Gastroesophageal sphincter (tissue), 3 donors: ENCODE results near the gene IZUMO2.

Experiments used
- EP300 ChIP-seq: sonication (generic); formaldehyde crosslinking; IDR thresholded peaks from one replicate; pipeline ENCODE4 v1.6.1; 2017; ENCODE audit warnings: antibody characterized with exemption, mild to moderate bottlenecking
- TF ChIP-seq, protein P1 (sequence below), 4 experiments: fragments of 200-600 bp in 2 of 4; fragments of 450-650 bp in 2 of 4; sonication (generic) in 1 of 4; IDR thresholded peaks; one replicate each; pipeline ENCODE4 v1.5.1; 2017 to 2019; ENCODE audit warnings: antibody characterized with exemption in 4 of 4, mild to moderate bottlenecking in 2 of 4, moderate library complexity in 2 of 4

DNA sequence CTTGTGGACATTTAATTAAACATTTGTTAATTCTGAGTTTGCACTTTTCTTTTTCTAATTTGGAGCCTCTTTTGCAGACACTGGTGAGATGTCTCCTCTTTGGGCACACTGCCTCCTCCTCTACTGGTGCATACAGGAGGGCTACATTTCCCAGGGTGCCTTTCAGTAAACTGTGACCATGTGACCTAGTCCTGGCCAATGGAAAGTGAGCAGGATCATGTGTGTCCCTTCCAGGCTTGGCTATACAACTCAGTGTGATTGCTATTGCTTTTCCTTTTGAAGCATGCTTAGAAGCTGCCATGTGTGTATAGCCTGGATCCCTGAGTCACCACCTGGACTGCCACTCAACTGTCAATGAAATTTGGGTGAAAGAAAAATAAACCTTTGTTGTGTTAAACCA is 4.5 kb downstream of the IZUMO2 start:
- TF ChIP-seq, protein P1, sequence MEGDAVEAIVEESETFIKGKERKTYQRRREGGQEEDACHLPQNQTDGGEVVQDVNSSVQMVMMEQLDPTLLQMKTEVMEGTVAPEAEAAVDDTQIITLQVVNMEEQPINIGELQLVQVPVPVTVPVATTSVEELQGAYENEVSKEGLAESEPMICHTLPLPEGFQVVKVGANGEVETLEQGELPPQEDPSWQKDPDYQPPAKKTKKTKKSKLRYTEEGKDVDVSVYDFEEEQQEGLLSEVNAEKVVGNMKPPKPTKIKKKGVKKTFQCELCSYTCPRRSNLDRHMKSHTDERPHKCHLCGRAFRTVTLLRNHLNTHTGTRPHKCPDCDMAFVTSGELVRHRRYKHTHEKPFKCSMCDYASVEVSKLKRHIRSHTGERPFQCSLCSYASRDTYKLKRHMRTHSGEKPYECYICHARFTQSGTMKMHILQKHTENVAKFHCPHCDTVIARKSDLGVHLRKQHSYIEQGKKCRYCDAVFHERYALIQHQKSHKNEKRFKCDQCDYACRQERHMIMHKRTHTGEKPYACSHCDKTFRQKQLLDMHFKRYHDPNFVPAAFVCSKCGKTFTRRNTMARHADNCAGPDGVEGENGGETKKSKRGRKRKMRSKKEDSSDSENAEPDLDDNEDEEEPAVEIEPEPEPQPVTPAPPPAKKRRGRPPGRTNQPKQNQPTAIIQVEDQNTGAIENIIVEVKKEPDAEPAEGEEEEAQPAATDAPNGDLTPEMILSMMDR (IDR thresholded peaks at IDR 0.05), result no peak
- TF ChIP-seq EP300, result no peak
